HG02642 (cell line): Measurements from ENCODE around the gene PBX3.

Source experiments
- ATAC-seq: cut with Tn5 transposase; IDR thresholded peaks from one replicate; pipeline ENCODE4 v1.9.1; 2021; ENCODE audit warnings: mild to moderate bottlenecking; ENCODE audit not compliant: unreplicated experiment, poor library complexity

The PBX3 gene

DNA sequence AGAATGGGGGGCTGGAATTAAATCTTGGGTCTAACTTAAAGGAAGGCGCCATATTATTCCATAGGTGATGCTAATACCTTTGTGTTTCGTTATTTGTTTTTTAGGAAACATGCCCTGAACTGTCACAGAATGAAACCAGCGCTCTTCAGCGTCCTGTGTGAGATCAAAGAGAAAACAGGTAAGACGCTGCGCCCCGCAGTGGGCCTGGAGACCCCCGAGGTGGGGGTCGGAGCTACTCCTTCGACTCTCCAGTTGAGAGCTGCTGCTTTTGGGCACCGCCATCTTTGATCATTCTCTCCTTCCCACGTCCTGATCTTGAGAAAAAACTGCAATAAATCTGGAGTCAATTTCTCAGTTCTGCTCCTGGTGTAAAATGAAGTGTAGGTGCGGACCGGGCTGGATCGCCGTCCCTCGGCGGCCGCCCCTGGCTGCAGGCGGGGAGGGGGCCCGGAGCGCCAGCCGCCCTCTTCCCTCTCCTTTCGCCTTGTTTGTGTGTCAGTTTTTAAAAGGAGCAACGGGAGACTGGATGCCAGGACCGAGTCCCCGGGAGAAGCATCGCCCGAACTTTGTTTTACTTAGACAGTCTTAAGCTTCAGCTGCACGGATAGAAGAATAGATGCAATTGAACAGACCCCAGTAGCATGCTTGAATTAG, 1.4 kb downstream of the PBX3 start:
- ATAC-seq = no peak

DNA sequence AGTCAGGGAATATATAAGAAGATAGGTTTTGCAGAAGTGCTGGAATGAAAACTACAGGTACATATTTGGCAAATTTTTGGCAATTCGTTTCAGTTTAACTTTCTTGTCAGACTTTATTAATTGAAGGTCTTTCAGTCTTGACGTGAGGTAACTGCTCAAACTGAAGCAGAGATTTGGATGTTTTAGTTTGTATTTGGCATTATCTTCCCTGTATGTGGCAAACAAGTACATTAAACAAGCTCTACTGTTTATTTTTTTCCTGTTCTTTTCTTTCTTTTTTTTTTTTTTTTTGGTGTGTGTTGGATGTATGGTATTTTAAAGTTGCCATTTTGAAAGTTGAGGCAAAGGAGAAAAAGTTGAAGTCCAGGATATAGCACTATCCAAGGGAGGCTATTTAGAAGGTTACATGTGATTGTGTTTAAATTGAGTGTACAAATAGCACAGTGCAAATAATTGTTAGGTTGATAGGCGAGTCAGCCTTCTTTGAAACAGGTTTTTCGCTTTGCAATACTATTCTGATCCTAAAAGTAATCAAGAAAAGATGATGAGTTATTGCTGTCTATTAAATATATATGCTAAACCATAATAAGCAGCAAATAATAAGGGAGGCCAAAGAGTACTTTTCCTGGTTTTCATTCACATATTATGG, 2.2 kb downstream of the PBX3 start:
- ATAC-seq = no peak

- ATAC-seq = no peak
Observed at GRCh38 chr9:125749951-125750626, 2.9 kb downstream of the PBX3 start.

DNA sequence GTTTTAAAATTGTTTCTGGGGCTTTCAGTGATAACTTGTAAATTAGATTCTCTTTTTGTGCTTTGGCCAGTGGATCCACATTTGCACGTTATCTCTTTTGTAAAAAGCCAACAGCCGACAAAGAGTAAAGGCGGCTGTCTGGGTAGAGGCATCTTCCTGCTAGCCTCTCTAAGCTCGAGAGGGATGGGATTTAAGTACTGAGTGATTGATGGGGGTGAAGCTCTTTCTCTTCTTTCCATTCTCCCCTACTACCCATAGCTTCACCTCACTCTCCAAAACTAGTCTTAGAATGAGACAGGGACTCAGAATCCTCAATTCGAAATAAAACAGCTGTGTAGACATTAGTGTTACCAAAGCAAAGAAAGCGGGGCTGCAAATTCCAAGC, 3.4 kb downstream of the PBX3 start:
- ATAC-seq = no peak

DNA sequence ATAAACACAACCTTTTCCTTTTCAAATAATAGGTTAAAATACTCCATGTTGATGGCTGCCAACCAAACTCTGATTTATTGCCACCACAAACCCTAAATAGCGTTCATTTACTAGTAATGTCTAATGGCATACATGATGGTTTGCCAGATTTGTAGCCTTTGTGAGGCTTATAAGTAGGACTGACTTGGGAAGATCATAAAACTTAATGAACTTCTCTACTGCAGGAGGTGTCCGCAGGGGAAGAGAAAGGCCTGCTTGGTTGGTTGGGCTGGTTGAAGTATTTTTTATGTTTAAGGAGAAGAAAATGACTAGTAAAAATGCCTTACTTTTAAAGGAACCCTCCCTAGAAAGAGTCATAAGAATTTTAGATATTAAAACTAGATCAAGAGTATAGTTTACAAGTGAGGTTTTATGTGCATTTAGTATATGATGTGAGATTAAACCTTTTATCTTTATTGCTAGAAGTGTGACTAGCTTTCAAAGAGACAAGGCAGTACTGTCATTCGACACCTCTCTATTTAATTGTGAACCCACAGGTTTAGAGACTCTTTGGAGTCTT, 5.0 kb downstream of the PBX3 start:
- no peak for ATAC-seq

GRCh38 chr9:125754096-125754495, 6.9 kb downstream of the PBX3 start:
- no peak for ATAC-seq

DNA sequence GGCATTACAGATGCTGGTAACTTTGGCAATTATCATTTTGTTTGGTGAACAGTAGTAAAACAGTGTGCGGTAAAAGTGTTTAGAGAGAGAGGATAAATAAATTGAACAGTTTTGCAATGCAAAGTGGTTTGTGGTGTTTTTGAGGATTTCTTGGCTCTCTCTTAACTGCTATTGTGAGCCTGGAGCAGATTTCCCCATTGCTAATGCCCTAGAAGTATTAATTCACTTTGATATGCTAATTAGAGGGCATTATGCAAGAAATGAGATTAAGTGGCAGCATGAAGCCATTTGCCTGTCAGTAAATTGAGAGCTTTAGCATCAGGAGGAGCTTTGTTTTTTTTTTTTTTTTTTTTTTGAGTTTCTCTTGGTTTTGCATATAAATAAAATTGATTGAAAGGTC, 8.2 kb downstream of the PBX3 start:
- ATAC-seq = no peak

GRCh38 chr9:125756518-125756917, 9.3 kb downstream of the PBX3 start:
- no peak for ATAC-seq

GRCh38 chr9:125757834-125758233, 10.7 kb downstream of the PBX3 start:
- no peak for ATAC-seq

DNA sequence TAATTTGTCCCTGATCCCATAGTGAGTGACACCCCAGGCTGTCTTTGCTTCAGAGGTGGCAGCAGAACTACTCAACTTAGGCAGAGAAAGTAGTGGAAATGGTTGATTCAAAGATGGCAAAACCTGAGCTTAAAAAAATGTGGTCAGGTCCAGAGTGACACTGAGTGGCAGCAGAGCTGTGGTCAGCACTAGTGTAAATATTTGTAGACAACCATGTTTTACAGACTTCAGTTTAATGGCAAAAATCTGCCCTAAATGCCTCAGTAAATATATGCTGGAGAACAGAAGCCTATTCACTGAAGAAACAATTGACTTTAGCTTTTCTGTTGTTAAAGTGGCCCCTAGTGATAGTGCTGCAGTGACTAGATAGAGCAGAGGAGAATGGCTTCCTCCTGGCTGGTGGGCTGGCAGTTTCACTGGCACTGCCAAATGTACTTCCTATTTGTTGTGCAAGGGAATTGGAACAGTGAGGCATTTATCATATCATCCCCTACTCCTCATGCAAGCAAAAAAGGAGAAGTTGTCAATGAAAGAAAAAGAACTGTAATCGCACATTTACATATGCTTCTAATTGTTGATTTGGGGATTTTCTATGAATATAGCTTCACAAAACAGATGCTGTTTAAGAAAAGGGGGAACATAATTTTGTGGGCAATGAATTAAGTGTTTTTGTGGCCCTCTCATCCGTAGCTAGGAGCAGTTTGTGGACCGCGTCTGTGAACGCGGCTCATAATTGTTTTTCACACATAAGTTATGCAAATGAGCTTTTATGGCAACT, 12.0 kb downstream of the PBX3 start:
- ATAC-seq = no peak

DNA sequence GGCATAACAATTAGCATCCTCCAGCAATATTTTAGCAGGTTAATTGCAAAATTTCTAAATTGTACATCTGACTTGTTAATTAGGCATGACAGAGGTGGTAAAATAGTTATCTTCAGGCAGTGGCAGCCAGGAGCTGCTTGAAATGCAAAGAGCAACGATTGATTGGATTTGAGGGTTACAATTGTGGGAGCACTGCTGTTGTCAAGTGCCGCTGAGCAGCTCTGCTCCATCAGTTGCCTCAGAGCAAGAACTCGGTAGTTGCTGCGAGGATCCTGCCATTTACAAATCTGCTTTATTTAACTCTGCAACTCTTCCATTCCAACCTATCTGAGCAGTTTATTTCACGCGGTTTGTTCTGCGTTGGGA, 12.6 kb downstream of the PBX3 start:
- ATAC-seq = no peak

DNA sequence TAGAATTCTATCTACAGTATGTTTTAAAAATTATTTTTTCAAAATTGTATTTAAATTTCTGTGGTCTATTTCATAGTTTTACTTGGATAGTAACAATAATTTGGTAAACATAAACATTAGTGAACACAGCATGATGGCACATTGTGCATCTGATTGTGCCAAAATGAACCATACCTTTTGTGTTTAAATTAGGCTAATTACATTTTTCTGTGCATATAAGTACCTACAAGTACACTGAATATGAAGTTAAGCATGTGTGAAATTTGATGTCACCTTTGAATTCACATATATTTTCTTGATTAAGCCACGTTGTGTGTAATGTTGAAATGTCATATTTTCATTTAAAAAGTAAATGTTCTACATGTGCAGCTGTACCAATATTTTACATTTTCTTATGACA, 13.4 kb downstream of the PBX3 start:
- no peak for ATAC-seq

- no peak for ATAC-seq
Observed at GRCh38 chr9:125761676-125762450, 14.7 kb downstream of the PBX3 start.

DNA sequence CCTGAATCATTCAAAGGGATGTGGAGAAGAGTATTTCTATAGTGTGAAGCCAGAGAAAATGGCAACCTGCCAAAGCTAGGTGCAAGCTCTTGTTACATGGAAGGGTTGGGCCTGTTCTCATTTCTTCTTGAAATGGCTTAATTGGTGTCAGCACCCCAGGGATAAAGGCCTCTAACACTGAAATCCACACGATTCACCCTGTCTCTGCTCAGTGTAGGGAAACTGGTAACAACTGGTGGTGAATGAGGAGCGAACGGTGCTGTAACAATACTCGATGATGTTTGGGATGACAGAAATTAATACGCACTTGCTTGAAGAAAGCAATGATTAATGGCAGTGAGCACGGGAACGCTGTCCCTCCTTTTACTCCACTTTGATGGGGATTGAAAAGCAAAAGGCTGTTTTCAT, 16.2 kb downstream of the PBX3 start:
- ATAC-seq = no peak

- ATAC-seq = no peak
Observed at GRCh38 chr9:125764198-125764597, 17.0 kb downstream of the PBX3 start.

DNA sequence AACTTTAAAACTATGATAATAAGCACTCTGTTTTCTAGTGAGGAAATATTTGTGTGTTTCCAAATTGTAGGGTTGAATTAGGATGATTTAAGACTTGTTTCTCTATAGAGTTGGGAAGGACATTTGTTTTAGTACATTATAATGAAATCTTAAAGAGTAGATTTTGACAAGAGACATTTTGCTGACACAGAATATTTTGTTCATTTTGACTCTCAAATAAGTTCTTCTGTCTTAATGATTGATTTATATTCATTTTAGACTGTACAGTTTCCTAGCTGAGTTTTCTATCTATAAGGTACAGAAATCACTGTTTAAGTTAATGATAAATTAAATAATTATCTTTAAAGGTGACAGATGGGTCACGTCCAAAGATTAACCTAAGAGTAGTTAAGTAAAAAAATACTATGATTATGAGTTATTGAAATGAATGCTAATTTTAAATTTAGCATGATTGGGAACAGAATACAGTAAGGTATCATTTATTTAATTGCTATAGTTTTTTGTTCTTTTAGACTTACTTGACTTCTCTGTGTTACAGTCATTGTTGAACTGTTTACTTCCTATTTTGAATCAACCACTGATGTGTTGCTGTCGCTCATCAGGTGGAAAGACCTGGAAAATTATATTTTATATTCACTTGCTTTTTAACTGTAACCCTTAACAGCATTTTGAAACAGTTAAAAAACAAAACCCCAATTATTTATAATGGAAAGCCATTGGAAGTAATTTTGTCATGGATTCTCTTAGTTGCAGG, 19.5 kb downstream of the PBX3 start:
- ATAC-seq = no peak

DNA sequence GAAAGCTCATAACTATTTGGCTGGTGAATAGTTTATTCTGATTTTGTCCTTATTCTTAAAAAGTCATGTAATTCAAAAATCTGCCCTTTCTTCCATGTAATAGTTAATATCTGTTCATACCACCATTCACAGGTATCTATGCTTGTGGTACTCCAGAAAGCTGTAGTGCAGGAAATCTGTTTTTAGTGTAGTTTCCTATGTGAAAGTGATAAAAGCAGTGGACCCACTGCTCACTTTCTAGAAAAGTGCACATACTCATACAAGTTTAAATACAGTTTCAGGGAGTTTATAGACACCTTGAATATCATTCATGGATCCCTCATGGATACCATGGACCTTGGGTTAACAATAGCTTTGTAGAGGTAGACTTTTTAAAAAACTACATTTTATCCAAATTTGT, 20.2 kb downstream of the PBX3 start:
- ATAC-seq = no peak

DNA sequence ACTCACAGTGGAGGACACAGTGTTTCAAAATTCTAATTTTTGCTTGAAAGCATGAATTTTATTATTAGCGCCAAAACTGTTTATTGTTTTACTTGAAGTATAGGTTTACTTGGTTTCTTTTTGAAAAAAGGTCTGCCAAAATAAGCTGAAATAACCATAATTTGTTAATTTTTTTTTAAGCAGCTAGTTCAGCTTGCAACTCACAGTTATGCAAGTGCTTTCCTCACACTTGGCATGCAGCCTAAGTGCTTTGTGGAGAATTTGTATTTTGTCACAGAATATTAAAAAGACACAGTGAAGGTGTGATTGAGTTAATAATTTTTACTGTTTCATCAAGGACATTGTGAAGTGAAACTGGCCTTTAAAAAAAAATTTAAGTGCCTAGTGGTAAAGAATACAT, 21.6 kb downstream of the PBX3 start:
- ATAC-seq = no peak

GRCh38 chr9:125771037-125771436, 23.9 kb downstream of the PBX3 start:
- no peak for ATAC-seq
